Muscle layer of colon (tissue), 2 donors: ENCODE results near the gene PBX2.

ENCODE experiments used
- H3K27ac ChIP-seq: one replicate; pipeline ENCODE4 v1.7.0; 2013; ENCODE audit warnings: low read depth, mild to moderate bottlenecking, low read length, moderate library complexity
- H3K27me3 ChIP-seq, 2 donors: one replicate each; pipeline ENCODE4 v1.7.0; 2013; ENCODE audit warnings: low read length in 2 of 2, mild to moderate bottlenecking in 2 of 2; ENCODE audit not compliant: insufficient read depth in 2 of 2, control insufficient read depth in 1 of 2
- H3K36me3 ChIP-seq: one replicate; pipeline ENCODE4 v1.7.0; 2013; ENCODE audit warnings: mild to moderate bottlenecking, low read length; ENCODE audit not compliant: insufficient read depth
- H3K4me1 ChIP-seq: one replicate; pipeline ENCODE4 v1.7.0; 2013; ENCODE audit warnings: mild to moderate bottlenecking, low read length; ENCODE audit not compliant: insufficient read depth
- H3K4me3 ChIP-seq, 2 donors: one replicate each; pipeline ENCODE4 v1.7.0; 2013; ENCODE audit warnings: low read length in 2 of 2, low read depth in 1 of 2, mild to moderate bottlenecking in 1 of 2, moderate library complexity in 1 of 2
- H3K9ac ChIP-seq: one replicate; pipeline ENCODE4 v1.7.0; 2013; ENCODE audit warnings: low read length
- H3K9me3 ChIP-seq: one replicate; pipeline ENCODE4 v1.7.0; 2013; ENCODE audit warnings: mild to moderate bottlenecking, low read length
- donor health status: abdominal sarcoma.
- donor health status: Adenocarcinoma of cecum.

The PBX2 gene

DNA sequence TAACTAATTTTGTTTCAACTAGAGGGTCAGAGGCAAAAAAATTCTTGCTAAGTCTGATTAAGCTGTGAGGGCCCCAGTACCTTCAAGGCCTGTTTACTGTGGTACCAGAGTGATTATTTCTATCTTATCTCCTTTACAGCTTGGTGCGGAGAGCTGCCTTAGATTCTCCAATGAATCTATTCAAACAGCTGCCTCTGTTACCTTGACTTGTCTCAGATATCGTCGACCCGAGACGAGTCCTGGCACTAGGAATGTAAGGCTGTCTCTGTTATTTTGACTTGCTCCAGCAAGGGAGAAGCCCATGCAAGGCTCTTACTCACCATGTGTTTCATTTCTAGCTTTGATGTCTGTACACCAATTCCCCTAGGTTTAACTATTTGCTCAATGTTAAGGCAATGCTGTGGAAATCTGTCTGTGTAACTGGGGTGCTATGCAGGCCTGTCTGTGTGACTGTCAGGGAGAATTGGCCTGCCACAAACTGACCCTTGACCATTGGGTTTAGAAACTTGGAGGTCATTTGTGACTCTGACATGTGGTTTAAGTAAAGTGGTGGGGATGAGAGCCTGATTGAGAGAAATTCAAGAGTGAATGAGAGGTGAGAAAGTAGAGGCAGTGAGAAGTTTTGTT is 49.5 kb downstream of the PBX2 start:
- no peaks in the 10 kb centered on the region for H3K36me3 ChIP-seq
- no peak overlapping the region for H3K9ac ChIP-seq
- H3K9me3 ChIP-seq: no peaks in the 10 kb centered on the region
- no peaks in the 10 kb centered on the region for H3K27me3 ChIP-seq
- H3K4me1 ChIP-seq: no peaks in the 10 kb centered on the region
- H3K4me3 ChIP-seq: no peak overlapping the region
- no peak overlapping the region for H3K27ac ChIP-seq

DNA sequence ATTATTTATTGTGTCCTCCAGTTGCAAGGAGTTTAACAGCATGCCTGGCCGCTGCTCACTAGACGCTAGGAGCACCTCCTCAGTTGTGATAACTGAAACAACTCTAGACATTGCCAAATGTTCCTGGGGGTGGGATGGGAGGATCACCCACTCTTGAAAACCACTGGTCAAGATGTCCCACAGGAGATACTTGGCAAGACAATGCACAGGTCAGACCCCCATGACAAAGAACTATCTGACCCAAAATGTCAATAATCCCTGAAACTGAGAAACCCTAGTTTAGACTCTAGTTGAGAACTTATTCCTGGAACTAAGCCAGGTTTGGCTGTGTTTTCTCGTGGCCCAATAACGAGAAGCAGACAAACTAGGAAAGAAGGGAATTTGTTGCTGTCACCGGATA is 50.4 kb downstream of the PBX2 start:
- Histone ChIP-seq H3K27me3 (no peaks in the 10 kb centered on the region), H3K9me3 (no peaks in the 10 kb centered on the region), H3K36me3 (no peaks in the 10 kb centered on the region), H3K4me3 (no peak overlapping the region), H3K4me1 (no peaks in the 10 kb centered on the region), H3K9ac (no peak overlapping the region), H3K27ac (no peak overlapping the region)

DNA sequence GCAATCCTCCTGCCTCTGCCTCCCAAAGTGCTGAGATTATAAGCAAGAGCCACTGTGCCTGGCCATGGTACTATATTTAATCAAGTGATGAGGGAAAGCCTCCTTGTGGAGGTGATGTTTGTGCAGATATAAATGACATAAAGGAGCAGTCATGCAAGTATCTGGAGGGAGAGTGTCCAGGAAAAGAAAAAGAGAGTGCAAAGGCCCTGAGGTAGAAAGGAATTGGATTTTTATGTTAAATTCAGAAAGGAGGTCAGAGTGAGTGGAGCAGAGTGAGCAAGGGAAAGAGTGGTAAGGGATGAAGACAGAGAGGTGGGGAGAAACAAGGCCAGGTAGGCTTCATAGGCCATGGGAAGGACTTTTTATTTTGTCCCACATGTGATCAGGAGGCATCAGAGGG is 52.5 kb downstream of the PBX2 start:
- no peaks in the 10 kb centered on the region for H3K36me3 ChIP-seq
- no peaks in the 10 kb centered on the region for H3K27me3 ChIP-seq
- H3K27ac ChIP-seq: no peak overlapping the region
- no peaks in the 10 kb centered on the region for H3K9me3 ChIP-seq
- H3K4me1 ChIP-seq: no peaks in the 10 kb centered on the region
- H3K9ac ChIP-seq: no peak overlapping the region
- no peak overlapping the region for H3K4me3 ChIP-seq
